Vagina (tissue), 2 donors: ENCODE data around the gene TRPV2.

Experiments
- CTCF ChIP-seq, 3 experiments: fragments of 450-650 bp in 2 of 3; fragments of 200-600 bp in 1 of 3; sonication (generic) in 1 of 3; IDR thresholded peaks; one replicate each; pipeline ENCODE4 v1.5.1; 2017 to 2019; ENCODE audit warnings: antibody characterized with exemption in 3 of 3, mild to moderate bottlenecking in 2 of 3, moderate library complexity in 2 of 3
- POLR2A ChIP-seq, 2 donors: fragments of 450-650 bp; IDR thresholded peaks; one replicate each; pipeline ENCODE4 v1.6.1; 2017; ENCODE audit warnings: antibody characterized with exemption in 2 of 2, mild to moderate bottlenecking in 2 of 2, moderate library complexity in 2 of 2
- POLR2AphosphoS5 ChIP-seq, 2 donors: sonication (generic); formaldehyde crosslinking; IDR thresholded peaks; one replicate each; pipeline ENCODE4 v1.9.0; 2017; ENCODE audit warnings: antibody characterized with exemption in 2 of 2, mild to moderate bottlenecking in 2 of 2, low read depth in 1 of 2; ENCODE audit not compliant: insufficient read depth in 1 of 2

DNA sequence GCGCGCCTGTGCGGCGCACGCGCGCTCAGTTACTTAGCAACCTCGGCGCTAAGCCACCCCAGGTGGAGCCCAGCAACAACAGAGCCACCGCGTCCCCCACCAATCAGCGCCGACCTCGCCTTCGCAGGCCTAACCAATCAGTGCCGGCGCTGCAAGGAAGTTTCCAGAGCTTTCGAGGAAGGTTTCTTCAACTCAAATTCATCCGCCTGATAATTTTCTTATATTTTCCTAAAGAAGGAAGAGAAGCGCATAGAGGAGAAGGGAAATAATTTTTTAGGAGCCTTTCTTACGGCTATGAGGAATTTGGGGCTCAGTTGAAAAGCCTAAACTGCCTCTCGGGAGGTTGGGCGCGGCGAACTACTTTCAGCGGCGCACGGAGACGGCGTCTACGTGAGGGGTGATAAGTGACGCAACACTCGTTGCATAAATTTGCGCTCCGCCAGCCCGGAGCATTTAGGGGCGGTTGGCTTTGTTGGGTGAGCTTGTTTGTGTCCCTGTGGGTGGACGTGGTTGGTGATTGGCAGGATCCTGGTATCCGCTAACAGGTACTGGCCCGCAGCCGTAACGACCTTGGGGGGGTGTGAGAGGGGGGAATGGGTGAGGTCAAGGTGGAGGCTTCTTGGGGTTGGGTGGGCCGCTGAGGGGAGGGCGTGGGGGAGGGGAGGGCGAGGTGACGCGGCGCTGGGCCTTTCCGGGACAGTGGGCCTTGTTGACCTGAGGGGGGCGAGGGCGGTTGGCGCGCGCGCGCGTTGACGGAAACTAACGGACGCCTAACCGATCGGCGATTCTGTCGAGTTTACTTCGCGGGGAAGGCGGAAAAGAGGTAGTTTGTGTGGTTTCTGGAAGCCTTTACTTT, 34.5 kb upstream of the TRPV2 start, which contains the start of gene UBB:
- no peak for TF ChIP-seq CTCF (IDR thresholded peaks at IDR 0.05)
- peak; percentile 99 to 100 for TF ChIP-seq POLR2AphosphoS5 (IDR thresholded peaks at IDR 0.05; ENCODE audit: insufficient read depth in 1 of 2, low read depth in 1 of 2)
- TF ChIP-seq POLR2A (IDR thresholded peaks at IDR 0.05): peak in 1 of 2 donors; percentile 97
